ENCODE results near the gene MGA.

The MGA gene

GRCh38 chr15:41692049-41692448, 31.8 kb downstream of the MGA start:
- no peaks in the 10 kb centered on the region for H3K9me3 ChIP-seq (ENCODE audit: insufficient read depth, low read length)
- 0 out of 2 replicates have a peak, but pooled peaks cover 18% of the 10 kb centered on the region for H4K20me1 ChIP-seq (ENCODE audit: low read depth, low read length)
- no peak overlapping the region for H3K4me2 ChIP-seq (ENCODE audit: low read depth, low read length, poor library complexity, severe bottlenecking)
- peaks cover 94% of the 10 kb centered on the region for H3K79me2 ChIP-seq (ENCODE audit: insufficient read depth, low read length)
- no peaks in the 10 kb centered on the region for H3K36me3 ChIP-seq (ENCODE audit: low read length)
- no peak for TF ChIP-seq CTCF (IDR thresholded peaks at IDR 0.05; ENCODE audit: insufficient read depth, low read length, poor library complexity, severe bottlenecking)
- no peak for TF ChIP-seq EZH2phosphoT487 (conservative IDR thresholded peaks at IDR 0.05; ENCODE audit: low read length)
- H3K4me3 ChIP-seq (ENCODE audit: insufficient read depth, low read length, poor library complexity, severe bottlenecking), result no peak overlapping the region
- no peaks in the 10 kb centered on the region for H3K27me3 ChIP-seq (ENCODE audit: low read length)
- no peaks in the 10 kb centered on the region for H3K9me2 ChIP-seq (replicated peaks; ENCODE audit: insufficient read depth, low read length)
- H3K27ac ChIP-seq (ENCODE audit: low read depth, low read length), result no peak overlapping the region
- H3F3A ChIP-seq (ENCODE audit: insufficient read depth), result no peaks in the 10 kb centered on the region; the same call in 1 of the 2 replicates
- H2AFZ ChIP-seq (ENCODE audit: low read depth, low read length, severe bottlenecking), result no peak overlapping the region
- no peak overlapping the region for H3K9ac ChIP-seq (ENCODE audit: low read length)

GRCh38 chr15:41693757-41694156, 33.6 kb downstream of the MGA start:
- Histone ChIP-seq H3K9me3 (ENCODE audit: insufficient read depth, low read length) (no peaks in the 10 kb centered on the region), H3K9me2 (replicated peaks; ENCODE audit: insufficient read depth, low read length) (no peaks in the 10 kb centered on the region), H3K27me3 (ENCODE audit: low read length) (no peaks in the 10 kb centered on the region), H3K36me3 (ENCODE audit: low read length) (no peaks in the 10 kb centered on the region), H3K4me3 (ENCODE audit: insufficient read depth, low read length, poor library complexity, severe bottlenecking) (no peak overlapping the region), H2AFZ (ENCODE audit: low read depth, low read length, severe bottlenecking) (no peak overlapping the region), H3F3A (ENCODE audit: insufficient read depth) (peaks cover 5% of the 10 kb centered on the region; the same call in 1 of the 2 replicates), H3K27ac (ENCODE audit: low read depth, low read length) (no peak overlapping the region), H3K9ac (ENCODE audit: low read length) (no peak overlapping the region), H3K4me2 (ENCODE audit: low read depth, low read length, poor library complexity, severe bottlenecking) (no peak overlapping the region), H4K20me1 (ENCODE audit: low read depth, low read length) (0 out of 2 replicates have a peak, but pooled peaks cover 6% of the 10 kb centered on the region), H3K79me2 (ENCODE audit: insufficient read depth, low read length) (peaks cover 79% of the 10 kb centered on the region)
- TF ChIP-seq EZH2phosphoT487 (conservative IDR thresholded peaks at IDR 0.05; ENCODE audit: low read length), result no peak
- TF ChIP-seq CTCF (IDR thresholded peaks at IDR 0.05; ENCODE audit: insufficient read depth, low read length, poor library complexity, severe bottlenecking), result no peak

- TF ChIP-seq CTCF (IDR thresholded peaks at IDR 0.05; ENCODE audit: insufficient read depth, low read length, poor library complexity, severe bottlenecking), result peak; percentile 67
- no peak for TF ChIP-seq EZH2phosphoT487 (conservative IDR thresholded peaks at IDR 0.05; ENCODE audit: low read length)
- peak overlapping the region; percentile 60 for H3K4me2 ChIP-seq (ENCODE audit: low read depth, low read length, poor library complexity, severe bottlenecking)
- peaks cover 8% of the 10 kb centered on the region; the same call in 1 of the 2 replicates for H3F3A ChIP-seq (ENCODE audit: insufficient read depth)
- no peaks in the 10 kb centered on the region for H3K27me3 ChIP-seq (ENCODE audit: low read length)
- peak overlapping the region; percentile 16; the same call in 1 of the 2 replicates for H3K27ac ChIP-seq (ENCODE audit: low read depth, low read length)
- no peaks in the 10 kb centered on the region for H3K9me2 ChIP-seq (replicated peaks; ENCODE audit: insufficient read depth, low read length)
- 0 out of 2 replicates have a peak, but pooled peaks cover 4% of the 10 kb centered on the region for H4K20me1 ChIP-seq (ENCODE audit: low read depth, low read length)
- peak overlapping the region; percentile 43 for H2AFZ ChIP-seq (ENCODE audit: low read depth, low read length, severe bottlenecking)
- H3K4me3 ChIP-seq (ENCODE audit: insufficient read depth, low read length, poor library complexity, severe bottlenecking), result no peak overlapping the region
- peak overlapping the region; percentile 35 for H3K9ac ChIP-seq (ENCODE audit: low read length)
- no peaks in the 10 kb centered on the region for H3K9me3 ChIP-seq (ENCODE audit: insufficient read depth, low read length)
- peaks cover 64% of the 10 kb centered on the region for H3K79me2 ChIP-seq (ENCODE audit: insufficient read depth, low read length)
- no peaks in the 10 kb centered on the region for H3K36me3 ChIP-seq (ENCODE audit: low read length)
Observed at GRCh38 chr15:41695750-41696436, 35.7 kb downstream of the MGA start.

All from SU-DHL-6 (cell line).